Cardiac ventricle fibroblast (primary cell): ENCODE results near the gene PTPN1. TPM values are rescaled to one million over a fixed set of nuclear protein-coding genes. Genes with fewer than 3 reads are reported as not detected.

Experiments used
- total RNA-seq: library from RNA; depleted of rRNA; stranded (reverse); fragments of >200 nt; gene quantifications from 2 replicates; pipeline ENCODE4 v1.2.3, GENCODE V29; 2015

Gene PTPN1
- total RNA-seq, result 16.9 and 18.4 TPM in 2 replicates

GRCh38 chr20:50509923-50510705, at the start of gene PTPN1:
TSS of gene PTPN1 (plus strand) at chr20:50510383. CDS start at chr20:50510528, 145 bp downstream.

Other genes with a start within 250 kb of the PTPN1 start
- gene RIPOR3, start 181.2 kb downstream of the PTPN1 start, total RNA-seq, result 1.8 and 2.5 TPM in 2 replicates
- 0.06 and 0.10 TPM in 2 replicates for gene PARD6B, start 221.2 kb downstream of the PTPN1 start, total RNA-seq